CD4-positive, alpha-beta T cell treated with Interleukin-6 at 100 ng/mL for 8 hours (primary cell): ENCODE measurements around the gene ERBB2.
"Not testable (repeated sequence)": the region's sequence is repeated elsewhere in the genome, so short reads cannot be mapped to it uniquely, and the experiment has no call there.

Experiments
- DNase-seq: peaks from one replicate; pipeline ENCODE4 v3.0.0-alpha.2; 2020; ENCODE audit warnings: mixed read lengths, low spot score

The ERBB2 gene

GRCh38 chr17:39703913-39704312 is 4.0 kb downstream of the ERBB2 start:
- DNase-seq, result no peak

DNA sequence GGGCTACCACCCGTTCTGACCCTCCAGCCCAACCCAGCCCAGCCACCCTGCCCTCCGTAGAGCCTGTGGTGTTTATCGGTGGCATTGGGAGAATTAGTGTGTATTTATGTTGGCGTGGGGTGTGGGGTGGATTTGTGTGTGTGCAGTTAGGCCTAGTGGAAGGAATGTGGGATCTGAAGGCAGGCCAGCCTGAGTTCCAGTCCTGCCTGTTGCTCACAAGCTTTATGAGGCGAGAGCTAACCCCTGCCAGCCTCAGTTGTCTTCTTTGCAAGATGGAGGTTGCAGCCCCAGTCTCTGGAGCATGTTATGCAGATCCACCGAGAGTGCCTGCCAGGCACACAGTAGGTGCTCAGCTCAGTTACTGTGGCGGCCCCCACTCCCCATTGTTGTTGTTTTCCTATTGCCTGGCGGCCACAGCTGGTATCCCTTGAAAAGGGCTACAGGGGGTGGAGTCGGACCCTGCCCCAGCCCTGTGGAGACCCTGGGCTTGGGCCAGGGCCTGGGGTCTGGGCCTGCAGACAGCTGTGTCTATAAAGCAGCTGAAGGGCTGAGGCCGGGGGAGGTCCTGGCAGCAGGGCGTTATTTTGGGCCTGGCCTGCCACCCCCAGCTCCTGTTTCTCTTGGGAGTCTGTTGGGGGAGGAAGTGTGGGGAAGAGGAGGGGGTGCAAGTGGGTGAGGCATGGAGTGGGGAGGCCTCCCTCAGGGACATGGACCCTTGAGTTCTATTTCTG is 5.1 kb downstream of the ERBB2 start:
- DNase-seq, result no peak

DNA sequence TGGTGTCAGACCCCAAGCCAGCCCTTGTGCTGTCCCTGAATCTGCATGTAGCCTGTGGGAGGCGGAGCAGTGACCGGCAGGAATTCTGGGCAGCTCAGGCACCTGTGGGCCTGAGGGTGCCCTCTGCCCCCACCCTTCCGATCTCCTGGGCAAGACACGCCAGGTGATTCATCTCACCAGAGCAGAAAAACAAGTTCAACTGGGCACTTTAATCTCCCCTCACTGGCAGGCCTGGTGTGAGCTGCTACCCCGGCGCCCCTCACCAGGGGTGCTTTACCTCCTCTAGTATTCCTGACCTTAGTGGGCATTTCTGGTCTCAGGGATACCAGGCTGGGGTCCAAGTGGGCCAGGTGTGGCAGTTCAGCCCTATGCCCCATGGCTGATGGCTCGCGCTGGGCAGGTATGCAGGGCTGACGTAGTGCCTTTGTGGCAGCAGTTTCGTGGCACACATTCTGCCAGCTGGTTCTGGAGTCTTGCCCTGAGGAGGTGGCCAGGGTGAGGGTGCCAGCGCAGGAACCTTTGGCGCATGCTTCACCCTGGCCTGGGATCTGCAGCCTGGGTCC is 6.0 kb downstream of the ERBB2 start:
- no peak for DNase-seq

GRCh38 chr17:39706383-39706782 is 6.5 kb downstream of the ERBB2 start:
- DNase-seq, result no peak

GRCh38 chr17:39706921-39707337 is 7.1 kb downstream of the ERBB2 start:
- DNase-seq, result peak; percentile 25

- no peak for DNase-seq
Observed at GRCh38 chr17:39709319-39709997, 9.6 kb downstream of the ERBB2 start.

DNA sequence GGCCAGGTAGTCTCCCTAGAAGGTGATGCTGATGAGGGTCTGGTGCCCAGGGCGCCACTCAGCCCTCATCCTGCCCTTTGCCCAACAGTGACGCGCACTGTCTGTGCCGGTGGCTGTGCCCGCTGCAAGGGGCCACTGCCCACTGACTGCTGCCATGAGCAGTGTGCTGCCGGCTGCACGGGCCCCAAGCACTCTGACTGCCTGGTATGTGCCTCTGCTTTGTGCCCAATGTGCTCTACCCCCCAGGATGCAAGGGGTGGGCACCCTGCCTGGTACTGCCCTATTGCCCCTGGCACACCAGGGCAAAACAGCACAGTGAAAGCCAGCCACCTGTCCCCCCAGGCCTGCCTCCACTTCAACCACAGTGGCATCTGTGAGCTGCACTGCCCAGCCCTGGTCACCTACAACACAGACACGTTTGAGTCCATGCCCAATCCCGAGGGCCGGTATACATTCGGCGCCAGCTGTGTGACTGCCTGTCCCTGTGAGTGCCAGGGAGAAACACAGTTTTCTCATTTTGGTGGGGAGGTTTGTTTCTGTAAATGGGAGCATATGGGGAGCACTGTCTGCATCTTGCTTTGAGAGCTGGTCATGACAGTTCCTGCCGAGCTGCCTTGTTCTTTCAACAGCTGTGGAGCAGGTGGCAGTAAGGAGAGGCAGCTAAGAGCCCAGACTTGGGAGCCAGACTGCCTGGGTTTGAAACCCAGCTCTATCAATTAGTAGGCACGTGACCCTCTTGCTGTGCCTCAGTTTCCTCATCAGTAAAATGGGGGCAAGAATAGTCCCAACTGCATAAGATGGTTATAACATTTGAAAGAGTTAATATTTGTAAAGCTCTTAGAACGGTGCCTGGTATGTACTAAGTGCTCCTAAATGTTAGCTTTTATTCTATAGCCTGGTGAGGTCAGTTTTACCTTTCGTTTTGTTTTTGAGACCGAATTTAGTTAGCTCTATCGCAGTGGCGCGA is 10.4 kb downstream of the ERBB2 start:
- no peak for DNase-seq

- DNase-seq, result not testable (repeated sequence)
Observed at GRCh38 chr17:39711071-39711470, 11.2 kb downstream of the ERBB2 start.

DNA sequence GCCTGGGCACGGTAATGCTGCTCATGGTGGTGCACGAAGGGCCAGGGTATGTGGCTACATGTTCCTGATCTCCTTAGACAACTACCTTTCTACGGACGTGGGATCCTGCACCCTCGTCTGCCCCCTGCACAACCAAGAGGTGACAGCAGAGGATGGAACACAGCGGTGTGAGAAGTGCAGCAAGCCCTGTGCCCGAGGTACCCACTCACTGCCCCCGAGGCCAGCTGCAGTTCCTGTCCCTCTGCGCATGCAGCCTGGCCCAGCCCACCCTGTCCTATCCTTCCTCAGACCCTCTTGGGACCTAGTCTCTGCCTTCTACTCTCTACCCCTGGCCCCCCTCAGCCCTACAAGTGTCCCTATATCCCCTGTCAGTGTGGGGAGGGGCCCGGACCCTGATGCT is 12.0 kb downstream of the ERBB2 start:
- no peak for DNase-seq

GRCh38 chr17:39714234-39714633 is 14.4 kb downstream of the ERBB2 start:
- no peak for DNase-seq

- DNase-seq, result no peak
Observed at GRCh38 chr17:39715375-39716072, 15.7 kb downstream of the ERBB2 start.

DNA sequence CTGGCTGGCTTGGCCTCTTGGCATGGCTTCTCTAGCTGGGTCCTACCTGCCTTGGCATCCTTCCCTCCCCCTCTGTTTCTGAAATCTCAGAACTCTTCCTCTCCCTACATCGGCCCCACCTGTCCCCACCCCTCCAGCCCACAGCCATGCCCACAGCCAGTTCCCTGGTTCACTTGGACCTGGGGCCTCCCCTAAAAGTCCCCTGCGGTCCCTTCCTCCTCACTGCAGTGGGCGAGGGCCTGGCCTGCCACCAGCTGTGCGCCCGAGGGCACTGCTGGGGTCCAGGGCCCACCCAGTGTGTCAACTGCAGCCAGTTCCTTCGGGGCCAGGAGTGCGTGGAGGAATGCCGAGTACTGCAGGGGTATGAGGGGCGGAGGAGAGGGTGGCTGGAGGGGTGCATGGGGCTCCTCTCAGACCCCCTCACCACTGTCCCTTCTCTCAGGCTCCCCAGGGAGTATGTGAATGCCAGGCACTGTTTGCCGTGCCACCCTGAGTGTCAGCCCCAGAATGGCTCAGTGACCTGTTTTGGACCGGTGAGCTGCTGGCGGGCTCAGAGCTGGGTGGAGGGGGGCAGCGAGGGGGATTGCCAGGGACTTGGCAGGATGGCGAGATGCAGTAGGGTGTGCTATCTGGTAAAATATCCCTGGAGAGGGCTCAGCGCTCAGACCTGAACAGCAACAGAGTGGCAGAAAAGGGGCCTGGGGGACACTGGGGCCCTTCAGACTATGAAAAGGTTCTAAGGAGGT is 16.4 kb downstream of the ERBB2 start:
- DNase-seq, result no peak

DNA sequence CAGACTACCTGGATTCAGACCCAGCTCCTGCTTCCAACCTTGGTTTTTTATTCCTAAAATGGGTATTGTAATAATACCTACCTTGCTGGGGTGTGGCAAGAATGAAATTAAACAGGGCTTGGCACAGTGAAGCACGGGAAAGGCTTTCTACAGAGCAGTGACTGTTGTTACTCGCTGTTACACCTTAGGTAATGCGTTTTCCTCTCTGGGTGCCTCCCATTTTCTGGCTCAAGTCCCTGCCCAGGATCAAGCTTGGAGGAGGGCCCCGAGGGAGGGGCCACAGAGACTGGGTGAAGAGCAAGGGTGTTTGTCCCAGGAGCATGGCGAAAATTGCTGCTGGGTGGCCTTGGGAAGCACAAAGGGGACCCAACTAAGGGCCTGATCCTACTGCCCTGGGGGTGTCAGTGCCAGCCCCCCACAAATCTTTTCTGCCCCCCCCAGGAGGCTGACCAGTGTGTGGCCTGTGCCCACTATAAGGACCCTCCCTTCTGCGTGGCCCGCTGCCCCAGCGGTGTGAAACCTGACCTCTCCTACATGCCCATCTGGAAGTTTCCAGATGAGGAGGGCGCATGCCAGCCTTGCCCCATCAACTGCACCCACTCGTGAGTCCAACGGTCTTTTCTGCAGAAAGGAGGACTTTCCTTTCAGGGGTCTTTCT is 17.1 kb downstream of the ERBB2 start:
- no peak for DNase-seq

GRCh38 chr17:39717660-39718059 is 17.8 kb downstream of the ERBB2 start:
- DNase-seq, result no peak

DNA sequence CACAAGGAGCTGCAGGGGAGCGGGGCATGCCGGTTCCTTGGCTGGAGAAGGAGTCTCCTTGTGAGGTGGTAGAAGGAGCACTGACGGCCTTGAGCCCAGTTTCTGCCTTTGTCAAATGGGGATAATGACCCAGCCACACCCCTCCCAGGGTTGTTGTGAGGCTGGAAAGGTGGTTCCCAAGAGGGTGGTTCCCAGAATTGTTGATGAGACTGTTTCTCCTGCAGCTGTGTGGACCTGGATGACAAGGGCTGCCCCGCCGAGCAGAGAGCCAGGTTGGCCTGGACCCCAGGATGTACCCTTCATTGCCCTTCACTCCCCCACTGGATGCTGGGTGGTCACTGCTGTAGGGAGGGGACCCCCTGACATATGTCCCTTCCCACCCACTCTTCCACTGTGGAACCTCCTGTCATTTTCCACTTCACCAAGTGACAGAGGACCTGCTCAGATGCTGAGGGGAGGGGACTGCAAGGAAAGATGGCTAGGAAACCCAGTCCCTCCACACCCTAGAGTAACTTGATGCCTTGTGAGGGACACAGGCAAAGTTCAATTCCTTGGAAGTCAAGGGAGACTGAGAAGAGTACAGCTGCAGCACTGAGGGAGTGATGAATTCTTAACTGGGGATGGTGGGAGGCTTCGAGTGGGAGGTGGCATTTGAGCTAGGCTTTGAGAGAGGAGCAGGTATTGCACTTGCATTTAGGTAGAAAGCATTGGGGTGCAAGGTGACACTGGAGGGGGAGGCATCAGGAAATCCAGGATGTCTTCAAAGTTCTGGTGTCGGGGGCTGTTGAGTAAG is 19.9 kb downstream of the ERBB2 start:
- no peak for DNase-seq

GRCh38 chr17:39722104-39722503 is 22.2 kb downstream of the ERBB2 start:
- DNase-seq, result no peak

GRCh38 chr17:39722965-39723848 is 23.3 kb downstream of the ERBB2 start:
- DNase-seq, result no peak

DNA sequence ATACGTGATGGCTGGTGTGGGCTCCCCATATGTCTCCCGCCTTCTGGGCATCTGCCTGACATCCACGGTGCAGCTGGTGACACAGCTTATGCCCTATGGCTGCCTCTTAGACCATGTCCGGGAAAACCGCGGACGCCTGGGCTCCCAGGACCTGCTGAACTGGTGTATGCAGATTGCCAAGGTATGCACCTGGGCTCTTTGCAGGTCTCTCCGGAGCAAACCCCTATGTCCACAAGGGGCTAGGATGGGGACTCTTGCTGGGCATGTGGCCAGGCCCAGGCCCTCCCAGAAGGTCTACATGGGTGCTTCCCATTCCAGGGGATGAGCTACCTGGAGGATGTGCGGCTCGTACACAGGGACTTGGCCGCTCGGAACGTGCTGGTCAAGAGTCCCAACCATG is 24.9 kb downstream of the ERBB2 start:
- no peak for DNase-seq
